Kidney (tissue), 14 donors: ENCODE data around the gene GJA9. TPM values are rescaled to one million over a fixed set of nuclear protein-coding genes. Genes with fewer than 3 reads are reported as not detected.
"Not testable (repeated sequence)": the region's sequence is repeated elsewhere in the genome, so short reads cannot be mapped to it uniquely, and the experiment has no call there.

Experiments
- DNase-seq, 5 donors: peaks; one replicate each; pipeline ENCODE4 v3.0.0-alpha.2; 2013 to 2020
- FAIRE-seq: peaks from 2 replicates; lab custom pipeline; 2012; peaks lifted over from hg19 to GRCh38; lab: Jason Lieb, UNC
- H3K27ac ChIP-seq, 2 donors: one replicate each; pipeline ENCODE4 v1.7.0; 2013; ENCODE audit warnings: low read depth in 2 of 2, low read length in 2 of 2, inconsistent platforms in 1 of 2
- H3K27me3 ChIP-seq: one replicate; pipeline ENCODE4 v1.7.1; 2013; ENCODE audit warnings: low read length, inconsistent platforms; ENCODE audit not compliant: control insufficient read depth, insufficient read depth
- H3K36me3 ChIP-seq, 3 donors: one replicate each; pipeline versions ENCODE4 v1.7.0 to v1.7.1; 2013; ENCODE audit warnings: low read length in 3 of 3, control low read depth in 1 of 3, inconsistent platforms in 1 of 3; ENCODE audit not compliant: insufficient read depth in 3 of 3, control insufficient read depth in 2 of 3
- H3K4me1 ChIP-seq, 3 donors: one replicate each; pipeline versions ENCODE4 v1.7.0 to v1.7.1; 2013; ENCODE audit warnings: low read length in 3 of 3, inconsistent platforms in 1 of 3, low read depth in 1 of 3; ENCODE audit not compliant: control insufficient read depth in 2 of 3, insufficient read depth in 2 of 3
- H3K4me3 ChIP-seq, 3 donors: one replicate each; pipeline versions ENCODE4 v1.7.0 to v1.8.1; 2013; ENCODE audit warnings: low read length in 3 of 3, control low read depth in 1 of 3, inconsistent platforms in 1 of 3
- H3K9ac ChIP-seq, 3 donors: one replicate each; pipeline versions ENCODE4 v1.7.0 to v1.7.1; 2013; ENCODE audit warnings: low read length in 3 of 3, control low read depth in 1 of 3, inconsistent platforms in 1 of 3
- H3K9me3 ChIP-seq, 3 donors: one replicate each; pipeline versions ENCODE4 v1.7.0 to v1.7.1; 2013; ENCODE audit warnings: low read length in 3 of 3, control low read depth in 1 of 3, inconsistent platforms in 1 of 3; ENCODE audit not compliant: control insufficient read depth in 2 of 3, insufficient read depth in 1 of 3
- CTCF ChIP-seq: IDR thresholded peaks from 3 replicates; pipeline ENCODE4 v1.5.1; 2012; ENCODE audit warnings: mild to moderate bottlenecking, moderate library complexity, borderline replicate concordance; ENCODE audit not compliant: insufficient read depth; ENCODE audit errors: extremely low read depth
- intact Hi-C: fragments of 100-400 bp; cut with DNase I; formaldehyde crosslinking; loops from one replicate; pipeline ENCODE4 v1.11.1; 2022
- polyA plus RNA-seq: library from polyadenylated mRNA; stranded (reverse); fragments of 350-450 nt; fragmentation: Illumina TruSeq; extraction: RNeasy Lipid Tissue Mini Kit (QIAGEN cat#74804); gene quantifications from one replicate; pipeline ENCODE4 v1.2.3, GENCODE V29; 2014; ENCODE audit warnings: low read depth, low replicate concordance; ENCODE audit not compliant: insufficient read depth
- total RNA-seq: library from RNA; stranded (reverse); fragmentation: NEBNext Ultra II Directional; extraction: Animal tissue kit (Norgen Biotek cat#: 25700); gene quantifications from one replicate; pipeline ENCODE4 v1.2.1, GENCODE V29; 2021
- donor health status: control.
- donor health status: control.
- donor health status: control.
- donor health status: control.
- donor health status: control.
- donor health status: DM: yes; HTN: yes; CAD: no.
- donor health status: Normal renal cell carcinoma (clear cell type).

The GJA9 gene
- total and polyA plus RNA-seq, 2 donors from 2014 or later, result not detected

- FAIRE-seq, result no peak
- DNase-seq, result no peak
- H3K36me3 ChIP-seq, result peaks cover 0 to 17% (median 15%) of the 10 kb centered on the region in 3 donors
- no peak overlapping the region for H3K9ac ChIP-seq
- no peaks in the 10 kb centered on the region for H3K27me3 ChIP-seq
- intact Hi-C loops, result no loop called here
- no peaks in the 10 kb centered on the region for H3K4me1 ChIP-seq
- H3K9me3 ChIP-seq, result no peaks in the 10 kb centered on the region
- no peak overlapping the region for H3K27ac ChIP-seq
- H3K4me3 ChIP-seq, result no peak overlapping the region
- TF ChIP-seq CTCF, result no peak
Measured at GRCh38 chr1:38846210-38846609, 35.2 kb downstream of the GJA9 start.

GRCh38 chr1:38845088-38845487 lies 36.3 kb downstream of the GJA9 start:
- H3K4me1 ChIP-seq, H3K27ac ChIP-seq, H3K9me3 ChIP-seq, intact Hi-C loops, DNase-seq, FAIRE-seq, H3K27me3 ChIP-seq, H3K9ac ChIP-seq, H3K4me3 ChIP-seq: not testable (repeated sequence)
- H3K36me3 ChIP-seq, result peaks cover 0 to 17% (median 10%) of the 10 kb centered on the region in 3 donors

GRCh38 chr1:38840281-38840680 lies 41.1 kb downstream of the GJA9 start:
- no peak for DNase-seq
- Histone ChIP-seq H3K9me3 (no peaks in the 10 kb centered on the region), H3K9ac (no peak overlapping the region), H3K4me3 (no peak overlapping the region), H3K4me1 (no peaks in the 10 kb centered on the region), H3K36me3 (peaks cover 2 to 15% (median 14%) of the 10 kb centered on the region in 3 donors), H3K27me3 (no peaks in the 10 kb centered on the region), H3K27ac (no peak overlapping the region)
- no peak for TF ChIP-seq CTCF
- no peak for FAIRE-seq
- intact Hi-C loops, result no loop called here

- intact Hi-C loops, result loop anchor here (10.0 kb wide), 1 partner anchor 805 kb away; no protein-coding TSS in a partner anchor
- no peaks in the 10 kb centered on the region for H3K27me3 ChIP-seq
- H3K9me3 ChIP-seq, result no peaks in the 10 kb centered on the region
- peaks cover 2 to 15% (median 14%) of the 10 kb centered on the region in 3 donors for H3K36me3 ChIP-seq
- DNase-seq (no peak), FAIRE-seq (no peak)
- H3K27ac ChIP-seq, result no peak overlapping the region
- TF ChIP-seq CTCF, result no peak
- no peak overlapping the region for H3K9ac ChIP-seq
- no peak overlapping the region for H3K4me3 ChIP-seq
- no peaks in the 10 kb centered on the region for H3K4me1 ChIP-seq
Measured at GRCh38 chr1:38839363-38839762, 42.0 kb downstream of the GJA9 start.

GRCh38 chr1:38836316-38836715 lies 45.1 kb downstream of the GJA9 start:
- not testable (repeated sequence) for FAIRE-seq, H3K27me3 ChIP-seq, DNase-seq, H3K4me1 ChIP-seq, H3K9me3 ChIP-seq, H3K27ac ChIP-seq, H3K4me3 ChIP-seq, H3K9ac ChIP-seq
- H3K36me3 ChIP-seq, result peaks cover 2 to 15% (median 8%) of the 10 kb centered on the region in 3 donors
- intact Hi-C loops, result loop anchor here (10.0 kb wide), 1 partner anchor 802 kb away; no protein-coding TSS in a partner anchor
